SK-N-SH (cell line): ENCODE measurements around the gene C4orf36. TPM values are rescaled to one million over a fixed set of nuclear protein-coding genes. Genes with fewer than 3 reads are reported as not detected.
A peak's percentile ranks its signal among the peaks of the same experiment; 100 is the strongest.
"Not testable (repeated sequence)": the region's sequence is repeated elsewhere in the genome, so short reads cannot be mapped to it uniquely, and the experiment has no call there.

Experiments
- CTCF ChIA-PET: fragments of 300-600, 350-600 bp; formaldehyde crosslinking; extraction: SDS; loops from one replicate; lab custom pipeline; 2021; lab: Yijun Ruan, JAX
- POLR2A ChIA-PET: fragments of 350-600 bp; sonication (Branson Sonifier 250); formaldehyde crosslinking; extraction: SDS; loops from one replicate; lab custom pipeline; 2020; ENCODE audit warnings: antibody characterized with exemption, inconsistent platforms; lab: Yijun Ruan, JAX
- DNase-seq: peaks from one replicate; pipeline ENCODE4 v3.0.0; 2012
- H2AFZ ChIP-seq: fragments of 200-600 bp; sonication (generic); 2 replicates; pipeline ENCODE4 v1.8.1; 2016; ENCODE audit warnings: antibody characterized with exemption, mild to moderate bottlenecking, low read depth
- H3F3A ChIP-seq: fragments of 200-600 bp; sonication (generic); replicated peaks from 2 replicates; pipeline ENCODE3; 2016; ENCODE audit warnings: antibody characterized with exemption, mild to moderate bottlenecking; ENCODE audit not compliant: insufficient read depth
- H3K27ac ChIP-seq, 2 experiments: fragments of 200-500 bp in 1 of 2; fragments of 200-600 bp in 1 of 2; sonication (Bioruptor generic) in 1 of 2; sonication (generic), shearing (Covaris generic) in 1 of 2; 2 replicates each; pipeline versions ENCODE4 v1.5.1 to v1.6.1; 2014 to 2016; ENCODE audit warnings: low read depth in 2 of 2, inconsistent platforms in 1 of 2, low read length in 1 of 2, mild to moderate bottlenecking in 1 of 2, mixed read lengths in 1 of 2
- H3K27me3 ChIP-seq: fragments of 200-600 bp; sonication (generic), shearing (Covaris generic); 2 replicates; pipeline ENCODE4 v1.6.1; 2016; ENCODE audit warnings: mixed run types; ENCODE audit not compliant: insufficient read depth
- H3K36me3 ChIP-seq, 2 experiments: fragments of 200-500 bp in 1 of 2; fragments of 200-600 bp in 1 of 2; sonication (Bioruptor generic) in 1 of 2; sonication (generic) in 1 of 2; replicated peaks in 1 of 2; 2 replicates each; pipeline versions ENCODE3 to v1.5.1; 2014 to 2016; ENCODE audit warnings: low read length in 1 of 2, mild to moderate bottlenecking in 1 of 2; ENCODE audit not compliant: insufficient read depth in 2 of 2, control insufficient read depth in 1 of 2
- H3K4me1 ChIP-seq, 2 experiments: fragments of 200-500 bp in 1 of 2; fragments of 200-600 bp in 1 of 2; sonication (Bioruptor generic) in 1 of 2; sonication (generic), shearing (Covaris generic) in 1 of 2; 2 replicates each; pipeline versions ENCODE4 v1.5.1 to v1.6.1; 2014 to 2016; ENCODE audit warnings: low read depth in 1 of 2, low read length in 1 of 2, mixed run types in 1 of 2; ENCODE audit not compliant: insufficient read depth in 2 of 2, control insufficient read depth in 1 of 2
- H3K4me2 ChIP-seq: fragments of 200-600 bp; sonication (generic), shearing (Covaris generic); 2 replicates; pipeline ENCODE4 v1.6.1; 2017; ENCODE audit warnings: mixed run types
- H3K4me3 ChIP-seq, 2 experiments: fragments of 200-500 bp in 1 of 2; fragments of 200-600 bp in 1 of 2; sonication (Bioruptor generic) in 1 of 2; sonication (generic), shearing (Covaris generic) in 1 of 2; 2 replicates each; pipeline versions ENCODE4 v1.5.1 to v1.8.1; 2014 to 2016; ENCODE audit warnings: low read depth in 2 of 2, inconsistent platforms in 1 of 2, low read length in 1 of 2, mild to moderate bottlenecking in 1 of 2, mixed read lengths in 1 of 2, moderate library complexity in 1 of 2
- H3K79me2 ChIP-seq: fragments of 200-600 bp; sonication (generic); 2 replicates; pipeline ENCODE4 v1.8.1; 2017; ENCODE audit warnings: mild to moderate bottlenecking; ENCODE audit not compliant: insufficient read depth
- H3K9ac ChIP-seq: fragments of 200-600 bp; sonication (generic); 2 replicates; pipeline ENCODE4 v1.6.1; 2017; ENCODE audit warnings: mixed run types
- H3K9me2 ChIP-seq: fragments of 200-600 bp; sonication (generic); 2 replicates; pipeline ENCODE4 v1.6.1; 2017; ENCODE audit warnings: mixed run types
- H3K9me3 ChIP-seq: fragments of 200-600 bp; sonication (generic); 2 replicates; pipeline ENCODE4 v1.6.1; 2017; ENCODE audit warnings: mixed run types, mild to moderate bottlenecking, moderate library complexity
- H4K20me1 ChIP-seq: fragments of 200-600 bp; sonication (generic); 2 replicates; pipeline ENCODE4 v1.6.1; 2017; ENCODE audit warnings: mild to moderate bottlenecking, mixed run types; ENCODE audit not compliant: insufficient read depth
- EP300 ChIP-seq, 2 experiments: IDR thresholded peaks; 2 replicates each; pipeline versions ENCODE4 v1.4.0 to v1.6.1; 2012; ENCODE audit warnings: borderline replicate concordance in 1 of 2, low read depth in 1 of 2, low read length in 1 of 2
- EZH2phosphoT487 ChIP-seq: fragments of 200-600 bp; sonication (generic); IDR thresholded peaks from 2 replicates; pipeline ENCODE4 v1.6.1; 2017; ENCODE audit warnings: low read depth, mixed run types, mild to moderate bottlenecking, antibody characterized with exemption, moderate library complexity, borderline replicate concordance
- FOSL2 ChIP-seq: IDR thresholded peaks from 2 replicates; pipeline ENCODE4 v1.4.0; 2012; ENCODE audit warnings: low read depth, mild to moderate bottlenecking, moderate library complexity, borderline replicate concordance
- MEF2A ChIP-seq: IDR thresholded peaks from 2 replicates; pipeline ENCODE4 v1.4.0; 2012; ENCODE audit warnings: low read depth, borderline replicate concordance
- NFIC ChIP-seq: IDR thresholded peaks from 2 replicates; pipeline ENCODE4 v1.4.0; 2012; ENCODE audit warnings: borderline replicate concordance
- PBX3 ChIP-seq: IDR thresholded peaks from 2 replicates; pipeline ENCODE4; 2012
- RAD21 ChIP-seq: IDR thresholded peaks from 2 replicates; pipeline ENCODE4 v1.6.1; 2012; ENCODE audit warnings: mild to moderate bottlenecking, low read length
- TAF1 ChIP-seq: IDR thresholded peaks from 2 replicates; pipeline ENCODE4 v1.6.1; 2012; ENCODE audit warnings: low read depth, mild to moderate bottlenecking, low read length, moderate library complexity, borderline replicate concordance
- WGBS: methylation state at CpG from one replicate; pipeline ENCODE4 v1.1.6; 2017; ENCODE audit warnings: low lambda C conversion rate; 5-methylcytosine and 5-hydroxymethylcytosine counted together
- polyA plus RNA-seq, 3 experiments: library from polyadenylated mRNA; depleted of rRNA; stranded (reverse); fragments of >200 nt; gene quantifications; 2 replicates each; pipeline ENCODE4 v1.2.3, GENCODE V29; 2012
- TF ChIP-seq, protein P1 (sequence below): IDR thresholded peaks from 2 replicates; pipeline ENCODE4 v1.4.0; 2012; ENCODE audit warnings: low read depth, borderline replicate concordance

The C4orf36 gene
- polyA plus RNA-seq, 1 of the 3 experiments (the other 2 are of a cell fraction): 0.71 TPM

DNA sequence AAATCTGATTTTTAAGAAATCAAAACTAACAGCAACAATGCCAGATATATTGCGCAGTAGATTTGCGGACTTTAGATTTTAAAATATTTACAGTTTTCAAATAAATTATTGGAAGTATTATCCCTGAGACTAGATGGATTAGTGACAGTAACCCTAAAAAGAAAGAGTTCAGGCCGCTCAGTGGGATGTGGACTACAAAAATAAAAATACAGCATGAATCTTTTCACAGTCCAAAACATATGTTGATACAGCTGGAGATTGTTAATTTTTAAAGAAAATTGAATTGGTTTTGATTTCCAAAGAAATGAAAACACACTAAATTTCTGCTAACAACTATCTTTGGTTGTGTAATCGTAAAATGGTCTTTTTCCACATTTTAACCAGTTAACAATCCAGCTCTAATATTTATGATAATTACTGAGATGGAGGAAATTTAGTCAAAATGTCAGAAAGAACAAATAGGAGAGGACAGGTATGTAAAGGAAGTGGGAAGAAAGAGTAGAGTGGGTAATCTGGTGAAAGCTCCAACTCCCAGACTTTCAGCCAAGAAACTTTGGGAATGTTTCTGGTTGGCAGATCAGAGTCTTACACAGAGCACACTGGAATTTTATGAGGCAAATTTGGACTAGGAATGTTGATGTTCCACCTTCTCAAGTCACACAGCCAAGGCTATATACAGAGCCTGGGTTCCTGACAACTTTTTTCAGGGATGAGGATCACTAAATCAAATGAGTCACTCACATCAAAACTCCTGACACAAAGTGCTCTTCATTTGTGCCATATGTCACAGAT is 15.1 kb downstream of the C4orf36 start:
- Histone ChIP-seq H3K9me2 (no peaks in the 10 kb centered on the region), H3K4me1 (no peaks in the 10 kb centered on the region), H3K4me2 (no peak overlapping the region), H2AFZ (0 out of 2 replicates have a peak overlapping the region, but pooled peaks have one; percentile 14)
- no peak for TF ChIP-seq MEF2A
- no peak for TF ChIP-seq RAD21
- TF ChIP-seq EZH2phosphoT487: no peak
- TF ChIP-seq EP300 (IDR thresholded peaks at IDR 0.05; ENCODE audit: borderline replicate concordance in 1 of 2, low read depth in 1 of 2, low read length in 1 of 2): no peak
- TF ChIP-seq PBX3: no peak
- TF ChIP-seq, protein P1, sequence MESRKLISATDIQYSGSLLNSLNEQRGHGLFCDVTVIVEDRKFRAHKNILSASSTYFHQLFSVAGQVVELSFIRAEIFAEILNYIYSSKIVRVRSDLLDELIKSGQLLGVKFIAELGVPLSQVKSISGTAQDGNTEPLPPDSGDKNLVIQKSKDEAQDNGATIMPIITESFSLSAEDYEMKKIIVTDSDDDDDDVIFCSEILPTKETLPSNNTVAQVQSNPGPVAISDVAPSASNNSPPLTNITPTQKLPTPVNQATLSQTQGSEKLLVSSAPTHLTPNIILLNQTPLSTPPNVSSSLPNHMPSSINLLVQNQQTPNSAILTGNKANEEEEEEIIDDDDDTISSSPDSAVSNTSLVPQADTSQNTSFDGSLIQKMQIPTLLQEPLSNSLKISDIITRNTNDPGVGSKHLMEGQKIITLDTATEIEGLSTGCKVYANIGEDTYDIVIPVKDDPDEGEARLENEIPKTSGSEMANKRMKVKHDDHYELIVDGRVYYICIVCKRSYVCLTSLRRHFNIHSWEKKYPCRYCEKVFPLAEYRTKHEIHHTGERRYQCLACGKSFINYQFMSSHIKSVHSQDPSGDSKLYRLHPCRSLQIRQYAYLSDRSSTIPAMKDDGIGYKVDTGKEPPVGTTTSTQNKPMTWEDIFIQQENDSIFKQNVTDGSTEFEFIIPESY: no peak
- TF ChIP-seq TAF1: no peak
- TF ChIP-seq FOSL2: no peak
- no peak for TF ChIP-seq NFIC
- TF ChIP-seq, all 33 proteins: peak for 0
- 74% methylated on average over 4 of the region's 4 CpGs for WGBS
- DNase-seq: no peak
- no peak overlapping the region for H3K9ac ChIP-seq
- ChIA-PET POLR2A (no interaction called here), CTCF (no interaction called here)
- no peaks in the 10 kb centered on the region for H3K79me2 ChIP-seq
- H3K27me3 ChIP-seq: no peaks in the 10 kb centered on the region
- H3K4me3 ChIP-seq: no peak overlapping the region
- peaks cover 11% of the 10 kb centered on the region for H3K9me3 ChIP-seq
- no peaks in the 10 kb centered on the region for H3F3A ChIP-seq
- H4K20me1 ChIP-seq: no peaks in the 10 kb centered on the region
- H3K27ac ChIP-seq: no peak overlapping the region
- no peaks in the 10 kb centered on the region for H3K36me3 ChIP-seq

DNA sequence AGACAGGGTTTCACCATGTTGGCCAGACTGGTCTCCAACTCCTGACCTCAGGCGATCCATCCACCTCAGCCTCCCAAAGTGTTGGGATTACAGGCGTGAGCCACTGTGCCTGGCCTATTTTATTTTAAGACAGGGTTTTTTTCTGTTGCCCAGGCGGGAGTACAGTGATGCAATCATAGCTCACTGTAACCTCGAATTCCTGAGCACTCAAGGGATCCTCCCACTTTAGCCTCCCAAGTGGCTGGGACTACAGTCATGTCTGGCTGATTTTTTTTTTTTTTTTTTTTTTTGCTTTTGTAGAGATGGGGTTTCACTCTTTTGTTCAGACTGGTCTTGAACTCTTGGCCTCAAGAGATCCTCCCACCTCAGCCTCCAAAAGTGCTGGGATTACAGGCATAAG is 16.8 kb downstream of the C4orf36 start:
- H3K4me3 ChIP-seq, H3K9ac ChIP-seq, DNase-seq, H3K4me2 ChIP-seq, H3K27me3 ChIP-seq, H3K36me3 ChIP-seq, H3F3A ChIP-seq, POLR2A ChIA-PET, H2AFZ ChIP-seq, H4K20me1 ChIP-seq, H3K27ac ChIP-seq, H3K79me2 ChIP-seq, H3K4me1 ChIP-seq, H3K9me2 ChIP-seq: not testable (repeated sequence)
- CTCF ChIA-PET: interaction anchor here (0.8 to 1.4 kb wide), 2 partner anchors 377 to 978 kb away, joined by 3 read pairs; no protein-coding TSS in a partner anchor
- whole genome bisulfite sequencing: 73% methylated on average over 4 of the region's 4 CpGs
- peaks cover 11% of the 10 kb centered on the region for H3K9me3 ChIP-seq
